GM12864 (cell line): Measurements from ENCODE around the gene DSTN.

Experiments used
- DNase-seq: peaks from one replicate; pipeline ENCODE4 v3.0.0-alpha.2; 2011; ENCODE audit warnings: low read depth
- H3K4me3 ChIP-seq: 2 replicates; pipeline ENCODE4 v1.5.1; 2011; ENCODE audit warnings: mild to moderate bottlenecking, low read depth, low read length, control low read depth
- TF ChIP-seq, protein P1 (sequence below): IDR thresholded peaks from 2 replicates; pipeline ENCODE4 v1.5.1; 2011; ENCODE audit warnings: low read depth, mild to moderate bottlenecking, moderate library complexity, low read length, control low read depth, inconsistent platforms; ENCODE audit errors: missing control alignments

Gene DSTN

DNA sequence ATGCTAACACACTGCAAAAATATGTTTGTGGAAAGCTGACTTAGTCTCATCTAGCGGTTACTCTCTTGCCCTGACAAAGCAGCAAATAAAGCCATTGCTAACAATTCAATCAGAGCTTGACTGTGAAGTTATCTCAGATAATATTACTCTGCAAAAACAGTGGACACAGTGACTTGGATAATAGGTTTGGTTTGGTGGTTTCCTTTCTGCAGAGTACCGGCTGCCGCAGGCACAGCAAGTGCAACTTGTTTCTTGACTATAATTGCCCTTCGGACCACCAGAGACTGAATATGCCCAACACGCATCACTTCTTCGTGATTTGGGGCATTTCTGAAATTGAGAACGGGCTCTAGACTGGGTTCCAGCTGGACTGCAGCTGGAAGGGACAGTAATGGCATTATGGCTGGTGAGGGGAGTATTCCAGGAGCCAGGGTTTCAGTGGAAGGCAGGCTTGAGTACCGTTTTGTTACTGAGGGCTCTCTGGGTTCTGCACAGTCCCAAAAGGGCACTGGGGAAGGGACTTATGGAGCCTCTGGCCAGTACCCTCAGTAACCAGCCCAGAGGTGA lies 40.0 kb downstream of the DSTN start:
- no peak for DNase-seq
- TF ChIP-seq, protein P1, sequence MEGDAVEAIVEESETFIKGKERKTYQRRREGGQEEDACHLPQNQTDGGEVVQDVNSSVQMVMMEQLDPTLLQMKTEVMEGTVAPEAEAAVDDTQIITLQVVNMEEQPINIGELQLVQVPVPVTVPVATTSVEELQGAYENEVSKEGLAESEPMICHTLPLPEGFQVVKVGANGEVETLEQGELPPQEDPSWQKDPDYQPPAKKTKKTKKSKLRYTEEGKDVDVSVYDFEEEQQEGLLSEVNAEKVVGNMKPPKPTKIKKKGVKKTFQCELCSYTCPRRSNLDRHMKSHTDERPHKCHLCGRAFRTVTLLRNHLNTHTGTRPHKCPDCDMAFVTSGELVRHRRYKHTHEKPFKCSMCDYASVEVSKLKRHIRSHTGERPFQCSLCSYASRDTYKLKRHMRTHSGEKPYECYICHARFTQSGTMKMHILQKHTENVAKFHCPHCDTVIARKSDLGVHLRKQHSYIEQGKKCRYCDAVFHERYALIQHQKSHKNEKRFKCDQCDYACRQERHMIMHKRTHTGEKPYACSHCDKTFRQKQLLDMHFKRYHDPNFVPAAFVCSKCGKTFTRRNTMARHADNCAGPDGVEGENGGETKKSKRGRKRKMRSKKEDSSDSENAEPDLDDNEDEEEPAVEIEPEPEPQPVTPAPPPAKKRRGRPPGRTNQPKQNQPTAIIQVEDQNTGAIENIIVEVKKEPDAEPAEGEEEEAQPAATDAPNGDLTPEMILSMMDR, result no peak
- H3K4me3 ChIP-seq, result no peak overlapping the region

DNA sequence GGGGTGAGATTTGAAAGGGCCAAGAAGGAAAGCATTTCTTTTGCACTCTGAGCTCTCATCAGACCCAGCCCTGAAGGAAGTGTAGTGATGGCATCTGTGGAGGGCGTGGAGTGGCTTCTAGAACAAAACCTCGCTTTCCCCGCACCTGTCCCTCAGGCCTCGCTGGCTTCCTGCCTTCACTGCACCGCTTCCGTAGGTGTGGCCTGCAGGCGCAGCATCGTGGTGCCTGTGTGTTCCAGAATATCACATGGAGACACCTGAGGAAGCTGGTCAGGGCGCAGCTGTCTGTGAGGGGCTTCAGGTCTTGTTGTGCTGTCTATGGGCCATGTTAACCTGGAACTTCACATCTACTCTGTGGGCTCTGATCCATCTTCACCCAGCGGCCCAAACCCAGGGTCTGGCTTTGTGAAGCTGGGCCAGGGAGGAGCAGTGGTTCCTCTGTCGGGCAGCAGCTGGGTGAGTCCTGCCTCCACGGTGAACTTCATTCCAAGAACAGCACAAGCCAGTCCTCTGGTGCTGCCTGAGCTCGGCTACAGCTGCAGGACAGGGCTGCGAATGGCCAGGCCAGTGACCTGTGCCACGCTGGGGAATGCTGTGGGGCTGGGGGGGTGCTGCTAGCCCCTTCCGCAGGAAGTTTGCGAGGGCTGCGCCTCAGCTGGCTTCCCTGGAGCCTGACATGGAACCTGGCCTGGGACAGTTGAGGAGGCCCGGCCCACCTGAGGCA lies 40.9 kb downstream of the DSTN start:
- no peak for DNase-seq
- TF ChIP-seq, protein P1, result no peak

DNA sequence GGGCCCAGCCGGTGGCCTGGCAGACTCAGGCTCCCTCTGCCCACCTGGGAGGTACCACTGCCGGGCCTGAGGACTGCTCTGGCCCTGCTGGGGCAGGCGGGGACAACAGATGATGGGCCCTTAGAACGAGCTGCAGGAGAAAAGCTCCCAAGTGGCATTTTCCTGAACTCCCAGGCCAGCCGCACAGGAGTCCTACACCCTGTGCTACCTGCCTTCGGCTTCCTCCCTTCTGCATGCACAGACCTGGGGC lies 41.3 kb downstream of the DSTN start:
- no peak for DNase-seq
- H3K4me3 ChIP-seq, result no peak overlapping the region
- TF ChIP-seq, protein P1, result no peak

More for the DNA sequence above, 40.9 kb downstream of the DSTN start:
- no peak overlapping the region for H3K4me3 ChIP-seq

DNA sequence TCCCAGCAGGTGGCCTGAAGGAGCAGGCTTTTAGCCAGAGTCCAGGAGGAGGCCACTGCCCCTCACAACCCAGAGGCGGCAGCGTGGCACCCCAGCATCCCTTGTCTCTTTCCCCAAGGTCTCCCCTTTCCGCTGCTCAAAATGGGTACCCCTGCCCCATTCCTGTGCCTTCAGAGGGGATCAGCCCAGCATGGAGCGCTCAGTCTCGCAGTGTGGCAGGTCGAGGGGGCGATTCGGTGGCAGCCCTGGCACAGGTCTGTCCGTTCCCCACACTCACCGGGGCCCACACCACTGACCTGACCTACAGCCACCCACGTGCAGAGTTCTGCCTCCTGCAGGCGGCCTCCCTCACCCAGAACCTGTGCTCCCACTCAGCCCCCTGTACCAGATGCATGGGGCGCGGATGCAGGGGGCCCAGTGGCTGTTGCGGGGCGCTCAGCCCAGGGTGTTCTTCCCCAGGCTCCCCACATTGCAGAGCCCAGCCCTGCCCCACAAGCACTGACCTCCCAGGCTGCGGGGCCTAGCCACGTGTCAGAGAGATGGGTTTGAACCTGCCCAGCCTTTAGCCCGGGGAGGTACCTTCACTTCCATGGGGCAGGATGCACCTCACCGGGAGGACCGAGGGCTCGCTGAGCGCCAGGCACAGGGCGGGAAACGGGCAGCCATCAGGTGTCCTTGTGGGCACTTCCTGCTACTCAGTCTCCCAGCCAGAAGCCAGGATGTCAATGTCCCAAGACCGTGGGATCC lies 41.8 kb downstream of the DSTN start:
- TF ChIP-seq, protein P1, result peak; percentile 50
- no peak overlapping the region for H3K4me3 ChIP-seq
- DNase-seq, result no peak

DNA sequence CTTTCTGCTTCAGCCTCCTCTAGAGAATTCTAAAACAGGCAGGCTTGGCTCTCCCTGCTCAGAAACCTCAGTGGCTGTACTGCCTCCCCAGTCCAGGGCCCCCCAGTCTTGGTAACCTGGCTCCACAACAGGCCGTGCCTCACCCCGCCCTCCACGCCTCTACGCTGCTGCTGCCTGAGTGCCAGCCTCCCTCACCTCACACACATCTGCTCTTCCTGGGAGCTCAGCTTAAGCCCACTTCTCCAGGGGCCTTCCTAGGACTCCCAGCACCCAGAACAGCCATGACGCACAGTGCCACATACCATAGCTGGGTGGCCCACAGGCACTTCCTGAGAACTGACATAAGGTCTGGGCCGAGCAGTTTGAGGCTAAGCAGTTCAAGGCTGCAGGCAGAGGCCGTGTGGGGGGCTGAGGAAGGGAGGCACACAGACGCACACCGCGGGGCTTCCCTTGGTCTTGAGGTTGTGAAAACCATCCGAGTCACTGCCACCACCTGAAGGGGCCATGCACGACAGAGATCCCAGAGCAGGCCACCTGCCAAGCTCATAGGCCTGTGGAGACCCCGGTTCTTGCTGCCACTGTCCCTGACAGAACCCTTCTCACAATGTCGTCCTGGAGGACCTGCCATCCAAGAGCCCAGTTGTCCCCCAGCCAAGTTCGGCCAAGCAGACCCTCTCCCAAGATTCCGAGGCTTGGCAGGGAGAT lies 42.6 kb downstream of the DSTN start:
- TF ChIP-seq, protein P1, result no peak
- DNase-seq, result no peak
- no peak overlapping the region for H3K4me3 ChIP-seq

DNA sequence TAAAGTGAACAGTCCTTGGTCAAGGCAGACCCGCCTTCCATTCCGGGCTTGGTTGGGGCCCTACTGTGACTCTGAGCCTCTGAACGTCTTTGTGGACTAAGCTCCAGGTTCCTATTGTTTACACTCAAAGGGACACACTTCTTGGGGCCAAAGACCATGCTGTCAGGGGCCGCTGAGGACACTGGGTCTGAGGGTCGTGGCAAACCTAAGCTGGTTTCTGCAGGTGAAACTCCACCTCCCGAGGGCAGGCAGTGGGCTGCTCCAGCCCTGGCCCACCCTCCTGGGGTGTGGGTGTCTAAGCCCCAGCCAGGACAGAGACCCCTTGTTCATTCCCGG lies 43.1 kb downstream of the DSTN start:
- no peak for DNase-seq
- TF ChIP-seq, protein P1, result no peak

More for the DNA sequence above, 43.1 kb downstream of the DSTN start:
- no peak overlapping the region for H3K4me3 ChIP-seq
